ENCODE measurements around the gene NAPG. TPM values are rescaled to one million over a fixed set of nuclear protein-coding genes. Genes with fewer than 3 reads are reported as not detected.
"Not testable (repeated sequence)": the region's sequence is repeated elsewhere in the genome, so short reads cannot be mapped to it uniquely, and the experiment has no call there.

NAPG gene
- total RNA-seq, 1 donor from 2014 or later = 25.1 TPM

- H3K27me3 ChIP-seq (ENCODE audit: control insufficient read depth in 3 of 3, insufficient read depth in 3 of 3, low read length in 3 of 3); H3K4me3 ChIP-seq (ENCODE audit: low read length in 3 of 3); H3K9ac ChIP-seq (ENCODE audit: low read depth in 1 of 3, low read length in 3 of 3); H3K4me1 ChIP-seq (ENCODE audit: control insufficient read depth in 3 of 3, insufficient read depth in 3 of 3, low read length in 3 of 3); H3K27ac ChIP-seq (ENCODE audit: low read depth, low read length); H3K9me3 ChIP-seq (ENCODE audit: control insufficient read depth in 3 of 3, low read length in 3 of 3): not testable (repeated sequence)
- peaks cover 18 to 29% (median 19%) of the 10 kb centered on the region in 3 donors for H3K36me3 ChIP-seq (ENCODE audit: control insufficient read depth in 3 of 3, insufficient read depth in 3 of 3, low read length in 3 of 3)
These were observed 13.3 kb downstream of the NAPG start for GRCh38 chr18:10539124-10539523.

GRCh38 chr18:10543277-10543676, 17.4 kb downstream of the NAPG start:
- Histone ChIP-seq H3K4me3 (ENCODE audit: low read length in 3 of 3) (no peak overlapping the region), H3K4me1 (ENCODE audit: control insufficient read depth in 3 of 3, insufficient read depth in 3 of 3, low read length in 3 of 3) (no peaks in the 10 kb centered on the region), H3K36me3 (ENCODE audit: control insufficient read depth in 3 of 3, insufficient read depth in 3 of 3, low read length in 3 of 3) (peaks cover 31 to 48% (median 46%) of the 10 kb centered on the region in 3 donors), H3K9me3 (ENCODE audit: control insufficient read depth in 3 of 3, low read length in 3 of 3) (no peaks in the 10 kb centered on the region), H3K9ac (ENCODE audit: low read depth in 1 of 3, low read length in 3 of 3) (no peak overlapping the region), H3K27ac (ENCODE audit: low read depth, low read length) (no peak overlapping the region), H3K27me3 (ENCODE audit: control insufficient read depth in 3 of 3, insufficient read depth in 3 of 3, low read length in 3 of 3) (no peaks in the 10 kb centered on the region)

- Histone ChIP-seq H3K27me3 (ENCODE audit: control insufficient read depth in 3 of 3, insufficient read depth in 3 of 3, low read length in 3 of 3) (no peaks in the 10 kb centered on the region), H3K9ac (ENCODE audit: low read depth in 1 of 3, low read length in 3 of 3) (no peak overlapping the region), H3K4me1 (ENCODE audit: control insufficient read depth in 3 of 3, insufficient read depth in 3 of 3, low read length in 3 of 3) (no peaks in the 10 kb centered on the region), H3K4me3 (ENCODE audit: low read length in 3 of 3) (no peak overlapping the region), H3K27ac (ENCODE audit: low read depth, low read length) (no peak overlapping the region), H3K9me3 (ENCODE audit: control insufficient read depth in 3 of 3, low read length in 3 of 3) (no peaks in the 10 kb centered on the region), H3K36me3 (ENCODE audit: control insufficient read depth in 3 of 3, insufficient read depth in 3 of 3, low read length in 3 of 3) (peaks cover 36 to 56% (median 55%) of the 10 kb centered on the region in 3 donors)
These were observed 18.4 kb downstream of the NAPG start for GRCh38 chr18:10544093-10544748.

- H3K9ac ChIP-seq (ENCODE audit: low read depth in 1 of 3, low read length in 3 of 3) = no peak overlapping the region
- no peak overlapping the region for H3K27ac ChIP-seq (ENCODE audit: low read depth, low read length)
- peaks cover 32 to 60% (median 55%) of the 10 kb centered on the region in 3 donors for H3K36me3 ChIP-seq (ENCODE audit: control insufficient read depth in 3 of 3, insufficient read depth in 3 of 3, low read length in 3 of 3)
- H3K27me3 ChIP-seq (ENCODE audit: control insufficient read depth in 3 of 3, insufficient read depth in 3 of 3, low read length in 3 of 3) = no peaks in the 10 kb centered on the region
- H3K4me1 ChIP-seq (ENCODE audit: control insufficient read depth in 3 of 3, insufficient read depth in 3 of 3, low read length in 3 of 3) = no peaks in the 10 kb centered on the region
- H3K4me3 ChIP-seq (ENCODE audit: low read length in 3 of 3) = no peak overlapping the region
- no peaks in the 10 kb centered on the region for H3K9me3 ChIP-seq (ENCODE audit: control insufficient read depth in 3 of 3, low read length in 3 of 3)
These were observed 20.9 kb downstream of the NAPG start for GRCh38 chr18:10546557-10547300.

- no peaks in the 10 kb centered on the region for H3K27me3 ChIP-seq (ENCODE audit: control insufficient read depth in 3 of 3, insufficient read depth in 3 of 3, low read length in 3 of 3)
- no peak overlapping the region for H3K9ac ChIP-seq (ENCODE audit: low read depth in 1 of 3, low read length in 3 of 3)
- no peak overlapping the region for H3K27ac ChIP-seq (ENCODE audit: low read depth, low read length)
- no peaks in the 10 kb centered on the region for H3K4me1 ChIP-seq (ENCODE audit: control insufficient read depth in 3 of 3, insufficient read depth in 3 of 3, low read length in 3 of 3)
- peaks cover 32 to 74% (median 67%) of the 10 kb centered on the region in 3 donors for H3K36me3 ChIP-seq (ENCODE audit: control insufficient read depth in 3 of 3, insufficient read depth in 3 of 3, low read length in 3 of 3)
- no peaks in the 10 kb centered on the region for H3K9me3 ChIP-seq (ENCODE audit: control insufficient read depth in 3 of 3, low read length in 3 of 3)
- H3K4me3 ChIP-seq (ENCODE audit: low read length in 3 of 3) = no peak overlapping the region
These were observed 26.4 kb downstream of the NAPG start for GRCh38 chr18:10552226-10552625.

GRCh38 chr18:10556251-10556650, 30.4 kb downstream of the NAPG start:
- H3K27me3 ChIP-seq (ENCODE audit: control insufficient read depth in 3 of 3, insufficient read depth in 3 of 3, low read length in 3 of 3); H3K27ac ChIP-seq (ENCODE audit: low read depth, low read length); H3K9me3 ChIP-seq (ENCODE audit: control insufficient read depth in 3 of 3, low read length in 3 of 3); H3K4me3 ChIP-seq (ENCODE audit: low read length in 3 of 3); H3K9ac ChIP-seq (ENCODE audit: low read depth in 1 of 3, low read length in 3 of 3): not testable (repeated sequence)
- Histone ChIP-seq H3K4me1 (ENCODE audit: control insufficient read depth in 3 of 3, insufficient read depth in 3 of 3, low read length in 3 of 3) (peaks cover 5 to 11% (median 11%) of the 10 kb centered on the region in 3 donors), H3K36me3 (ENCODE audit: control insufficient read depth in 3 of 3, insufficient read depth in 3 of 3, low read length in 3 of 3) (peaks cover 23 to 49% (median 46%) of the 10 kb centered on the region in 3 donors)

GRCh38 chr18:10557085-10557677, 31.4 kb downstream of the NAPG start:
- Histone ChIP-seq H3K9ac (ENCODE audit: low read depth in 1 of 3, low read length in 3 of 3) (no peak overlapping the region), H3K4me3 (ENCODE audit: low read length in 3 of 3) (no peak overlapping the region), H3K36me3 (ENCODE audit: control insufficient read depth in 3 of 3, insufficient read depth in 3 of 3, low read length in 3 of 3) (peaks cover 17 to 39% (median 37%) of the 10 kb centered on the region in 3 donors), H3K4me1 (ENCODE audit: control insufficient read depth in 3 of 3, insufficient read depth in 3 of 3, low read length in 3 of 3) (peaks cover 5 to 11% (median 11%) of the 10 kb centered on the region in 3 donors), H3K27me3 (ENCODE audit: control insufficient read depth in 3 of 3, insufficient read depth in 3 of 3, low read length in 3 of 3) (no peaks in the 10 kb centered on the region), H3K27ac (ENCODE audit: low read depth, low read length) (no peak overlapping the region), H3K9me3 (ENCODE audit: control insufficient read depth in 3 of 3, low read length in 3 of 3) (no peaks in the 10 kb centered on the region)

GRCh38 chr18:10558243-10558966, 32.6 kb downstream of the NAPG start:
- H3K27ac ChIP-seq (ENCODE audit: low read depth, low read length) = no peak overlapping the region
- no peak overlapping the region for H3K4me3 ChIP-seq (ENCODE audit: low read length in 3 of 3)
- H3K4me1 ChIP-seq (ENCODE audit: control insufficient read depth in 3 of 3, insufficient read depth in 3 of 3, low read length in 3 of 3) = peaks cover 5 to 11% (median 11%) of the 10 kb centered on the region in 3 donors
- H3K9ac ChIP-seq (ENCODE audit: low read depth in 1 of 3, low read length in 3 of 3) = no peak overlapping the region
- H3K27me3 ChIP-seq (ENCODE audit: control insufficient read depth in 3 of 3, insufficient read depth in 3 of 3, low read length in 3 of 3) = no peaks in the 10 kb centered on the region
- peaks cover 15 to 31% (median 29%) of the 10 kb centered on the region in 3 donors for H3K36me3 ChIP-seq (ENCODE audit: control insufficient read depth in 3 of 3, insufficient read depth in 3 of 3, low read length in 3 of 3)
- no peaks in the 10 kb centered on the region for H3K9me3 ChIP-seq (ENCODE audit: control insufficient read depth in 3 of 3, low read length in 3 of 3)

- Histone ChIP-seq H3K4me3 (ENCODE audit: low read length in 3 of 3) (no peak overlapping the region), H3K9me3 (ENCODE audit: control insufficient read depth in 3 of 3, low read length in 3 of 3) (no peaks in the 10 kb centered on the region), H3K27me3 (ENCODE audit: control insufficient read depth in 3 of 3, insufficient read depth in 3 of 3, low read length in 3 of 3) (no peaks in the 10 kb centered on the region), H3K27ac (ENCODE audit: low read depth, low read length) (no peak overlapping the region), H3K4me1 (ENCODE audit: control insufficient read depth in 3 of 3, insufficient read depth in 3 of 3, low read length in 3 of 3) (peaks cover 5 to 11% (median 11%) of the 10 kb centered on the region in 3 donors), H3K36me3 (ENCODE audit: control insufficient read depth in 3 of 3, insufficient read depth in 3 of 3, low read length in 3 of 3) (peaks cover 14 to 27% (median 26%) of the 10 kb centered on the region in 3 donors), H3K9ac (ENCODE audit: low read depth in 1 of 3, low read length in 3 of 3) (no peak overlapping the region)
These were observed 33.1 kb downstream of the NAPG start for GRCh38 chr18:10558967-10559298.

All from skeletal muscle tissue (tissue), 4 donors.